HEK293T (cell line): ENCODE measurements around the gene SPATS2L.

Experiments used
- BHLHE40 ChIP-seq: fragments of 450-650 bp; IDR thresholded peaks from 2 replicates; pipeline ENCODE4 v1.6.1; 2016; ENCODE audit warnings: mild to moderate bottlenecking, moderate library complexity, borderline replicate concordance
- CTBP1 ChIP-seq: fragments of 450-650 bp; IDR thresholded peaks from 2 replicates; pipeline ENCODE4 v1.6.1; 2016; ENCODE audit warnings: borderline replicate concordance
- ELF4 ChIP-seq: fragments of 450-650 bp; IDR thresholded peaks from 2 replicates; pipeline ENCODE4 v1.6.1; 2017; ENCODE audit warnings: antibody characterized with exemption
- FOXA1 ChIP-seq: fragments of 450-650 bp; IDR thresholded peaks from 2 replicates; pipeline ENCODE4 v1.6.1; 2016; ENCODE audit warnings: mild to moderate bottlenecking
- FOXK2 ChIP-seq: fragments of 450-650 bp; IDR thresholded peaks from 2 replicates; pipeline ENCODE4 v1.6.1; 2016; ENCODE audit warnings: mild to moderate bottlenecking
- FOXM1 ChIP-seq: fragments of 450-650 bp; IDR thresholded peaks from 2 replicates; pipeline ENCODE4 v1.6.1; 2017; ENCODE audit warnings: mild to moderate bottlenecking, borderline replicate concordance
- HDGF ChIP-seq: fragments of 450-650 bp; IDR thresholded peaks from 2 replicates; pipeline ENCODE4 v1.6.1; 2017; ENCODE audit warnings: antibody characterized with exemption, borderline replicate concordance
- LEF1 ChIP-seq: fragments of 450-650 bp; IDR thresholded peaks from 2 replicates; pipeline ENCODE4 v1.6.1; 2017; ENCODE audit warnings: mild to moderate bottlenecking, borderline replicate concordance
- NFRKB ChIP-seq: fragments of 450-650 bp; IDR thresholded peaks from 2 replicates; pipeline ENCODE4 v1.6.1; 2016; ENCODE audit warnings: mild to moderate bottlenecking, moderate library complexity
- SP1 ChIP-seq: fragments of 450-650 bp; IDR thresholded peaks from 2 replicates; pipeline ENCODE4 v1.6.1; 2017
- SUZ12 ChIP-seq: fragments of 450-650 bp; IDR thresholded peaks from 2 replicates; pipeline ENCODE4 v1.6.1; 2016; ENCODE audit warnings: mild to moderate bottlenecking
- TF ChIP-seq, protein P1 (sequence below): fragments of 450-650 bp; IDR thresholded peaks from 2 replicates; pipeline ENCODE4 v1.6.1; 2016

GRCh38 chr2:200319548-200320337 lies 13.2 kb downstream of the SPATS2L start:
- TF ChIP-seq, protein P1, sequence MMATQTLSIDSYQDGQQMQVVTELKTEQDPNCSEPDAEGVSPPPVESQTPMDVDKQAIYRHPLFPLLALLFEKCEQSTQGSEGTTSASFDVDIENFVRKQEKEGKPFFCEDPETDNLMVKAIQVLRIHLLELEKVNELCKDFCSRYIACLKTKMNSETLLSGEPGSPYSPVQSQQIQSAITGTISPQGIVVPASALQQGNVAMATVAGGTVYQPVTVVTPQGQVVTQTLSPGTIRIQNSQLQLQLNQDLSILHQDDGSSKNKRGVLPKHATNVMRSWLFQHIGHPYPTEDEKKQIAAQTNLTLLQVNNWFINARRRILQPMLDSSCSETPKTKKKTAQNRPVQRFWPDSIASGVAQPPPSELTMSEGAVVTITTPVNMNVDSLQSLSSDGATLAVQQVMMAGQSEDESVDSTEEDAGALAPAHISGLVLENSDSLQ: no peak
- TF ChIP-seq BHLHE40: no peak
- TF ChIP-seq SUZ12: no peak
- TF ChIP-seq HDGF: no peak
- no peak for TF ChIP-seq ELF4
- TF ChIP-seq FOXM1: no peak
- TF ChIP-seq SP1: no peak
- no peak for TF ChIP-seq CTBP1
- TF ChIP-seq LEF1: no peak
- TF ChIP-seq FOXK2: no peak
- TF ChIP-seq NFRKB: no peak
- TF ChIP-seq FOXA1: no peak
